H1 (cell line): ENCODE results near the gene OR8H3. TPM values are rescaled to one million over a fixed set of nuclear protein-coding genes. Genes with fewer than 3 reads are reported as not detected.
"Not testable (repeated sequence)": the region's sequence is repeated elsewhere in the genome, so short reads cannot be mapped to it uniquely, and the experiment has no call there.

Experiments
- CTCF ChIA-PET: fragments of 300-600 bp; sonication (Branson Sonifier 250); formaldehyde crosslinking; loops from one replicate; lab custom pipeline; 2021; ENCODE audit not compliant: partially characterized antibody; lab: Charles Lee
- POLR2A ChIA-PET: fragments of 300-600 bp; sonication (Branson Sonifier 250); formaldehyde crosslinking; loops from one replicate; lab custom pipeline; 2021; ENCODE audit warnings: inconsistent platforms; ENCODE audit not compliant: partially characterized antibody; lab: Charles Lee
- DNase-seq, 2 experiments: peaks; one replicate each; pipeline versions ENCODE4 v3.0.0 to v3.0.0-alpha.2; 2010 to 2022; ENCODE audit warnings: low spot score in 2 of 2, low read depth in 1 of 2, mixed read lengths in 1 of 2
- FAIRE-seq: peaks from 2 replicates; lab custom pipeline; 2011; peaks lifted over from hg19 to GRCh38; lab: Jason Lieb, UNC
- H2AFZ ChIP-seq: 2 replicates; pipeline ENCODE4 v1.8.1; 2012; ENCODE audit warnings: low read length, inconsistent platforms
- H2AK5ac ChIP-seq: 2 replicates; pipeline ENCODE4 v1.6.1; 2013; ENCODE audit warnings: low read depth, low read length
- H2BK120ac ChIP-seq: replicated peaks from 2 replicates; pipeline ENCODE3; 2013; ENCODE audit warnings: low read depth, low read length, inconsistent platforms
- H2BK12ac ChIP-seq: 2 replicates; pipeline ENCODE4 v1.6.1; 2013; ENCODE audit warnings: low read depth, low read length
- H2BK15ac ChIP-seq: 2 replicates; pipeline ENCODE4 v1.6.1; 2013; ENCODE audit warnings: low read length
- H2BK20ac ChIP-seq: 2 replicates; pipeline ENCODE4 v1.6.1; 2013; ENCODE audit warnings: low read length
- H2BK5ac ChIP-seq: 2 replicates; pipeline ENCODE4 v1.6.1; 2013; ENCODE audit warnings: low read depth, low read length
- H3K14ac ChIP-seq: 2 replicates; pipeline ENCODE4 v1.6.1; 2013; ENCODE audit warnings: inconsistent platforms; ENCODE audit not compliant: insufficient read length
- H3K18ac ChIP-seq: 2 replicates; pipeline ENCODE4 v1.6.1; 2013; ENCODE audit warnings: low read length; ENCODE audit errors: extremely low read depth
- H3K23ac ChIP-seq: 2 replicates; pipeline ENCODE4 v1.6.1; 2013; ENCODE audit warnings: inconsistent platforms; ENCODE audit not compliant: insufficient read length
- H3K23me2 ChIP-seq: 2 replicates; pipeline ENCODE4 v1.6.1; 2013; ENCODE audit warnings: low read depth, low read length
- H3K27ac ChIP-seq: 2 replicates; pipeline ENCODE4 v1.6.1; 2011; ENCODE audit warnings: low read depth, low read length, inconsistent platforms
- H3K27me3 ChIP-seq, 4 experiments: replicated peaks in 1 of 4; 1 replicate in 1 of 4; 2 replicates in 3 of 4; pipeline versions ENCODE4 v1.6.1 to v1.8.1; 2011 to 2013; ENCODE audit warnings: low read length in 3 of 4, mild to moderate bottlenecking in 3 of 4, inconsistent platforms in 2 of 4, mixed read lengths in 2 of 4, moderate library complexity in 1 of 4; ENCODE audit not compliant: control insufficient read depth in 3 of 4, insufficient read depth in 3 of 4; ENCODE audit errors: extremely low read depth in 1 of 4
- H3K36me3 ChIP-seq, 4 experiments: 2 replicates each; pipeline versions ENCODE4 v1.6.1 to v1.8.1; 2011 to 2013; ENCODE audit warnings: mild to moderate bottlenecking in 4 of 4, low read length in 3 of 4, moderate library complexity in 2 of 4, control low read depth in 1 of 4, inconsistent platforms in 1 of 4; ENCODE audit not compliant: insufficient read depth in 4 of 4, control insufficient read depth in 2 of 4
- H3K4ac ChIP-seq: replicated peaks from 2 replicates; pipeline ENCODE3; 2013; ENCODE audit warnings: low read length, low read depth, mixed read lengths, inconsistent platforms; ENCODE audit not compliant: insufficient read length
- H3K4me1 ChIP-seq, 4 experiments: replicated peaks in 1 of 4; 1 replicate in 1 of 4; 2 replicates in 3 of 4; pipeline versions ENCODE4 v1.6.1 to v1.8.1; 2011 to 2013; ENCODE audit warnings: low read length in 3 of 4, inconsistent platforms in 2 of 4, mixed read lengths in 1 of 4; ENCODE audit not compliant: insufficient read depth in 4 of 4, control insufficient read depth in 3 of 4
- H3K4me2 ChIP-seq, 2 experiments: 2 replicates each; pipeline versions ENCODE4 v1.6.1 to v1.8.1; 2011 to 2013; ENCODE audit warnings: low read depth in 2 of 2, low read length in 2 of 2, control low read depth in 1 of 2, inconsistent platforms in 1 of 2, mild to moderate bottlenecking in 1 of 2; ENCODE audit not compliant: insufficient read depth in 1 of 2
- H3K4me3 ChIP-seq, 4 experiments: fragments of 200-600, 300-600 bp in 1 of 4; sonication (generic), shearing (Covaris generic), sonication (Bioruptor Twin) in 1 of 4; 2 replicates each; pipeline versions ENCODE4 v1.5.1 to v1.8.1; 2011 to 2016; ENCODE audit warnings: low read length in 4 of 4, low read depth in 3 of 4, control low read depth in 2 of 4, inconsistent platforms in 2 of 4, mild to moderate bottlenecking in 2 of 4, mixed read lengths in 1 of 4, moderate library complexity in 1 of 4; ENCODE audit not compliant: insufficient read depth in 2 of 4; ENCODE audit errors: extremely low read depth in 1 of 4
- H3K56ac ChIP-seq: replicated peaks from 2 replicates; pipeline ENCODE3; 2013; ENCODE audit warnings: low read depth, mild to moderate bottlenecking, mixed read lengths, low read length, inconsistent platforms; ENCODE audit not compliant: insufficient read length
- H3K79me1 ChIP-seq: 2 replicates; pipeline ENCODE4 v1.6.1; 2013; ENCODE audit warnings: low read depth, low read length, control low read depth
- H3K79me2 ChIP-seq, 2 experiments: 2 replicates each; pipeline versions ENCODE4 v1.6.1 to v1.8.1; 2012 to 2013; ENCODE audit warnings: low read length in 2 of 2, mild to moderate bottlenecking in 2 of 2, inconsistent platforms in 1 of 2; ENCODE audit not compliant: insufficient read depth in 2 of 2, control insufficient read depth in 1 of 2
- H3K9ac ChIP-seq, 4 experiments: replicated peaks in 1 of 4; 1 replicate in 1 of 4; 2 replicates in 3 of 4; pipeline versions ENCODE4 v1.6.1 to v1.8.1; 2011 to 2013; ENCODE audit warnings: low read depth in 3 of 4, low read length in 3 of 4, control low read depth in 2 of 4, mild to moderate bottlenecking in 2 of 4, moderate library complexity in 2 of 4, inconsistent platforms in 1 of 4; ENCODE audit errors: extremely low read depth in 1 of 4
- H3K9me3 ChIP-seq, 2 experiments: 2 replicates each; pipeline versions ENCODE4 v1.6.1 to v1.8.1; 2012 to 2013; ENCODE audit warnings: mild to moderate bottlenecking in 2 of 2, moderate library complexity in 2 of 2, control low read depth in 1 of 2, inconsistent platforms in 1 of 2, low read depth in 1 of 2, low read length in 1 of 2, mixed read lengths in 1 of 2; ENCODE audit not compliant: insufficient read depth in 2 of 2
- H4K20me1 ChIP-seq, 2 experiments: replicated peaks in 1 of 2; 2 replicates each; pipeline versions ENCODE3 to v1.8.1; 2011 to 2013; ENCODE audit warnings: inconsistent platforms in 2 of 2, low read length in 2 of 2, mild to moderate bottlenecking in 1 of 2; ENCODE audit not compliant: insufficient read depth in 2 of 2, control insufficient read depth in 1 of 2
- H4K5ac ChIP-seq: 2 replicates; pipeline ENCODE4 v1.6.1; 2013; ENCODE audit warnings: low read length, low read depth, mixed read lengths, inconsistent platforms; ENCODE audit not compliant: insufficient read length
- H4K8ac ChIP-seq: 2 replicates; pipeline ENCODE4 v1.8.0; 2013; ENCODE audit warnings: mild to moderate bottlenecking, moderate library complexity, low read length, inconsistent platforms; ENCODE audit not compliant: insufficient read depth; ENCODE audit errors: extremely low read depth
- H4K91ac ChIP-seq: replicated peaks from 2 replicates; pipeline ENCODE3; 2013; ENCODE audit warnings: low read length, mixed read lengths, inconsistent platforms; ENCODE audit not compliant: insufficient read length
- WGBS, 2 experiments: shearing (Covaris generic) in 1 of 2; methylation state at CpG; one replicate each; pipeline versions ENCODE4 v1.1.6 to v1.1.7; 2013 to 2015; ENCODE audit warnings: low lambda C conversion rate in 2 of 2, mixed read lengths in 2 of 2, inconsistent platforms in 1 of 2, low coverage in 1 of 2, missing lambda C conversion rate in 1 of 2; ENCODE audit not compliant: insufficient replicate concordance in 2 of 2, insufficient coverage in 1 of 2, insufficient read length in 1 of 2; ENCODE audit errors: extremely low coverage in 1 of 2, missing lambda C conversion rate in 1 of 2; 5-methylcytosine and 5-hydroxymethylcytosine counted together
- polyA plus RNA-seq, 7 experiments: library from polyadenylated mRNA; depleted of rRNA in 3 of 7; stranded (reverse) in 5 of 7; unstranded in 2 of 7; fragments of >200 nt in 5 of 7; fragments of 200-250 nt in 2 of 7; gene quantifications; 1 replicate in 5 of 7; 2 replicates in 1 of 7; 4 replicates in 1 of 7; pipeline versions ENCODE4 v1.2.1 to v1.2.3, GENCODE V29; 2011 to 2013; ENCODE audit warnings: missing spikeins in 2 of 7, mixed read lengths in 2 of 7
- total RNA-seq: library from RNA; stranded (reverse); fragmentation: NEBNext Ultra II Directional; extraction: Animal tissue kit (Norgen Biotek cat#: 25700); gene quantifications from 2 replicates; pipeline ENCODE4 v1.2.1, GENCODE V29; 2021

Gene OR8H3
- total and polyA plus RNA-seq, 2 of the 8 experiments (the other 6 are each of a cell fraction or from before 2014, with no cell fraction given): not detected

DNA sequence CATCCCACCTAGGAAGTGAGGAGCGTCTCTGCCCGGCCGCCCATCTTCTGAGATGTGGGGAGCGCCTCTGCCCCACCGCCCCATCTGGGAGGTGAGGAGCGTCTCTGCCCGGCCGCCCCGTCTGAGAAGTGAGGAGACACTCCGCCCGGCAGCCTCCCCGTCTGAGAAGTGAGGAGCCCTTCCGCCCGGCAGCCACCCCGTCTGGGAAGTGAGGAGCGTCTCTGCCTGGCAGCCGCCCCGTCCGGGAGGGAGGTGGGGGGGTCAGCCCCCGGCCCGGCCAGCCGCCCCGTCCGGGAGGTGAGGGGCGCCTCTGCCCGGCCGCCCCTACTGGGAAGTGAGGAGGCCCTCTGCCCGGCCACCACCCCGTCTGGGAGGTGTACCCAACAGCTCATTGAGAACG, 21.5 kb downstream of the OR8H3 start:
- H3K4me1 ChIP-seq, H2BK5ac ChIP-seq, CTCF ChIA-PET, H3K27ac ChIP-seq, H4K5ac ChIP-seq, H2BK120ac ChIP-seq, H3K4me3 ChIP-seq, H3K23ac ChIP-seq, H3K9me3 ChIP-seq, H2AFZ ChIP-seq, POLR2A ChIA-PET, H3K23me2 ChIP-seq, FAIRE-seq, H3K79me2 ChIP-seq, H3K14ac ChIP-seq, H3K4ac ChIP-seq, H3K27me3 ChIP-seq, H2BK12ac ChIP-seq, H4K20me1 ChIP-seq, H2BK20ac ChIP-seq, H3K4me2 ChIP-seq, H3K9ac ChIP-seq, H3K79me1 ChIP-seq, H2AK5ac ChIP-seq, H3K36me3 ChIP-seq, H3K56ac ChIP-seq, H4K8ac ChIP-seq, H3K18ac ChIP-seq, H2BK15ac ChIP-seq, H4K91ac ChIP-seq, DNase-seq: not testable (repeated sequence)
- 100% methylated on average over 1 of the region's 30 CpGs; no CpG with 5 or more reads in 1 of the 2 experiments for WGBS, 2 experiments
